GM06990 (cell line): ENCODE measurements around the gene R3HDM4.

Experiments
- DNase-seq: peaks from one replicate; pipeline ENCODE4 v3.0.0-alpha.2; 2011; ENCODE audit not compliant: insufficient read length; ENCODE audit errors: extremely low read depth
- H3K27me3 ChIP-seq: replicated peaks from 2 replicates; pipeline ENCODE4 v1.6.0; 2011; ENCODE audit warnings: low read length; ENCODE audit not compliant: control insufficient read depth, insufficient read depth
- H3K36me3 ChIP-seq: 2 replicates; pipeline ENCODE4 v1.5.1; 2011; ENCODE audit warnings: low read length; ENCODE audit not compliant: control insufficient read depth, insufficient read depth
- H3K4me3 ChIP-seq: replicated peaks from 2 replicates; pipeline ENCODE4 v1.5.1; 2011; ENCODE audit warnings: low read depth, mild to moderate bottlenecking, control low read depth, low read length
- CTCF ChIP-seq: IDR thresholded peaks from 2 replicates; pipeline ENCODE4 v1.5.1; 2011; ENCODE audit warnings: low read length, control low read depth, mild to moderate bottlenecking, inconsistent platforms; ENCODE audit not compliant: insufficient read depth, poor library complexity, severe bottlenecking

The R3HDM4 gene

DNA sequence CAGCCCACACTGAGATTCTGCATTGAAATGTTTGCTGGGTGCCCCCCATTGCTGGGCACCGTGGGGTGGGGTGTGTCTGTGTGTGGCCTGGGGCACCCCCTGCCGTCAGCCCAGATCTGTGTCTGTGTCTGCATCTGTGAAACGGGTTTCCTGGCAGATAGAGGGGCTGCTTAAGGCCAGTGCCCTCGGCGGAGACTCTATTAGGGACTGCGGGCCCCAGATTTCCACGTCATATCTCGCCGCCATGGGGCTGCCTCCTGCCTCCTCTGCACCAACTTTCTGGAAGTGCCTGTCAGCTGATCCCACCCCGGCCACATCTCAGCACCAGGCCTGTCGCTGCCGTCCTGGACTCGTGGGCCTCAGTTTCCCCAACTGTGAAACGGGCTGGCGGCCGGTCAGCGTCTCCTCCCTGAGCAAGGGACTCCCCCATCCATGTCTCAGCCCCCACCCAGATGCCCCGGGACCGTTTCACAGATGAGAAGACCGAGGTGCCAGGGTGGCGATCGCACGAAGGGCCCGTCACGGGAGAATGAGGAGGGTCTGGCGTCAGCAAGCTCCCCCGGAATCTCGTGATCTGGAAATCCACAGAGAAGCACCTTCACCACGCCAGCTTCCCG is 34.2 kb upstream of the R3HDM4 start:
- TF ChIP-seq CTCF = peak; percentile 46
- DNase-seq = peak; percentile 71
- no peaks in the 10 kb centered on the region for H3K27me3 ChIP-seq
- H3K4me3 ChIP-seq = peak overlapping the region; percentile 53
- H3K36me3 ChIP-seq = peaks cover 17% of the 10 kb centered on the region

DNA sequence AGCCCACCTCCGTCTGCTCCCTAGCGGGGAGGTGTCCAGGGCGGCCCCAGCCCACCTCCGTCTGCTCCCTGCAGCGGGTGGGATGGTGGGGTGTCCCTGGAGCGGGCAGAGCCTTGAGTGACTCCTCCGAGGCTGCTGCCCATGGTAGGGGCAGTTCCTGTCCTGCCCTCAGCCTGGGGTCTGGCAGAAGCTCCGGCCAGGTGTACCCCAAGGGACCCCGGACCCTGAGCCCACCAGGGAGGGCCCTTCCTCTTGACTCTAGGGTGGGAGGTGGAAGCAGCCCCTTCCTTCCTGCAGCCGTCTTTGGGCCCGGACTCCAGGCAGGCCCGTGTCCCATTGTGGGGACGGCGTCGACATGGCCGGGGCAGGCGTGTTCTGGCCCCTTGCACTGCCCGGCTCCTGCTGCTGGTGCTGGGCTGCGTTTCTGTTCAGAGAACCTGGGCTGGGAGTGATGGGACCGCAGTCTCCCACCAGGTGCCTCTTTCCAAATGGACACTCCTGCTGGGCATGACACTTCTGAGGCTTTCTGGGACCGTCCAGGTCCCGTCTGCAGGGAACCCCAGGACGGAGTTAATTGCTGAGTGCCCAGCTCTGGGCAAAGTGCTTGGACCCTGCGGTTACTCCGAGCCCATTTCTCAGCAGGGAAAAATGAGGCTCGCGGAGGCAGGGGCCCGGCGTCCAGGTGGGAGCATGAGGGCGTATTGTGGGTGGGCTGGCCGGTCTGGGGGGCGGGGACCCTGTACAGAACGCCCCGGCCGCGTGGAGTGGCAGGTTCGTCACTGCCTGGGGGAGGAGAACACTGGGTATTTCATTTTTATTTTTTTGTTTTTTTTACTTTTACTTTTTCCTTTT is 32.6 kb upstream of the R3HDM4 start:
- peaks cover 22% of the 10 kb centered on the region for H3K36me3 ChIP-seq
- no peak for TF ChIP-seq CTCF
- H3K27me3 ChIP-seq = no peaks in the 10 kb centered on the region
- no peak for DNase-seq
- no peak overlapping the region for H3K4me3 ChIP-seq

DNA sequence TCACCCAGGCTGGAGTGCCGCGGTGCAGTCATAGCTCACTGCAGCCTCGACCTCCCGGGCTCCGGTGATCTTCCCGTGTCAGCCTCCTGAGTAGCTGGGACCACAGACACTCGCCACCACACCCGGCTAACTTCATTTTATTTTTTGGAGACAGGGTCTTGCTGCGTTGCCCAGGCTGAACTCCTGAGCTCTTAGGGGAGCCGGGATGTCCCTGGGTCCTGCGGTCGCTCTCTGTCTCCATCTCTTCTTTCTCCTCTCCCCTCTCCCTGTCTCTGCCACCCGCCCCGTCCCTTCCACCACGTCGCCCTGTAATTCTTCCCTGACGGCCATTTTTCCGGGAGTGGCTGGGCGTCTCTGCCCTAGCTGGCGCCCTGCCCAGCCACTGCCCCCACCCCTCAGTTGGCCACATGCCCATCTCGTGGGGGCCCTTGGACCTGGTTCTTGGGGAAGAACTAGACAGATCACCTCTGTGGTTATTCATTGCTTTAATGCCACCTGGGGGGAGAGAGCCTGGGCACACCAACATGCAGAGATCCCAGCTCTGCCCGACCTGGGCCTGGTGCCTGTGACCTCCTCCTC is 31.7 kb upstream of the R3HDM4 start:
- Histone ChIP-seq H3K27me3 (no peaks in the 10 kb centered on the region), H3K4me3 (no peak overlapping the region), H3K36me3 (peaks cover 22% of the 10 kb centered on the region)
- no peak for DNase-seq
- TF ChIP-seq CTCF = no peak

DNA sequence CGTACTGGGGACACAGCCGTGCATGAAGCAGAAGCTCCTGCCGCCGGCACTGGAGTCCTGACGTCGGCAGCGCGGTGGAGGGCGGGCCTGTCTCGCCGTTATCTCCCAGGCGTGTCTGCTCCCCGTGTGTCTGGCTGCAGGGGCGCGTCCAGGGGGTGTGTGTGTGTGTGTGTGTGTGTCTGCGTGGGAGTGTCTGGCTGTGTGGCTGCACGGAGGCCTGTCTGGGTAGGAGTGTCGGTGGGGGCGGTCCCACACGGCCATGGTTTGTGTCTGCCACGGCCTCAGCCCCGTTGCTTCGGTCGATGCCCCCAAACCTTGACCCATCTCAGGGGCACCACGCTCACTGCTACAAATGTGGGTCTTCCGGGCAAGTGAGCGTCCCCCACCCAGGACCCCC is 31.1 kb upstream of the R3HDM4 start:
- no peak for DNase-seq

DNA sequence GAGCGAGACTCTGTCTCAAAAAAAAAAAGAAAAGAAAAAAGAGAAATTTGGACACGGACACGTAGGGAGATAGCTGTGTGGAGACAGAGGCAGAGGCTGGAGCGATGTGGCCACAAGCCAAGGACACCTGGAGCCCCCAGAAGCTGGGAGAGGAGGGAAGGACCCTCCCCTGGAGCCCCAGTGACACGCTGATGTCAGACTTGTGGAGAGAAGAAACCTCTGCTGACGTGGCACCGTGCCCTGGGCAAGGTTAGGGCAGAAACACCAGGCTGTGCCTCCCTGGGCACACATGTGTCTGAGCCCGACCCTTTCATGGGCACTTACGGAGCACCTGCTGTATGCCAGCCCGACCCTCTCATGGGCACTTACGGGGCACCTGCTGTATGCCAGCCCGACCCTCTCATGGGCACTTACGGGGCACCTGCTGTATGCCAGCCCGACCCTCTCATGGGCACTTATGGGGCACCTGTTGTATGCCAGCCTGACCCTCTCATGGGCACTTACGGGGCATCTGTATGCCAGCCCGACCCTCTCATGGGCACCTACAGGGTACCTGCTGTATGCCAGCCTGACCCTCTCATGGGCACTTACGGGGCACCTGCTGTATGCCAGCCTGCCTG is 30.6 kb upstream of the R3HDM4 start:
- no peak for DNase-seq
- no peak for TF ChIP-seq CTCF
- Histone ChIP-seq H3K4me3 (no peak overlapping the region), H3K27me3 (no peaks in the 10 kb centered on the region), H3K36me3 (peaks cover 27% of the 10 kb centered on the region)

More for the DNA sequence above, 31.1 kb upstream of the R3HDM4 start:
- no peaks in the 10 kb centered on the region for H3K27me3 ChIP-seq
- H3K36me3 ChIP-seq = peaks cover 27% of the 10 kb centered on the region
- no peak overlapping the region for H3K4me3 ChIP-seq
- no peak for TF ChIP-seq CTCF
